CD14-positive monocyte (primary cell): ENCODE measurements around the gene IRF4. TPM values are rescaled to one million over a fixed set of nuclear protein-coding genes. Genes with fewer than 3 reads are reported as not detected.
A peak's percentile ranks its signal among the peaks of the same experiment; 100 is the strongest.

Experiments
- DNase-seq, 3 donors: peaks; one replicate each; pipeline ENCODE4 v3.0.0-alpha.2; 2011 to 2022
- H2AFZ ChIP-seq: 2 replicates; pipeline ENCODE4 v1.6.0; 2012; ENCODE audit warnings: mild to moderate bottlenecking, low read depth, low read length, inconsistent platforms; ENCODE audit not compliant: insufficient read depth, poor library complexity, severe bottlenecking
- H3K27ac ChIP-seq, 2 donors: 1 replicate in 1 of 2; 2 replicates in 1 of 2; pipeline ENCODE4 v1.5.1; 2012 to 2013; ENCODE audit warnings: low read length in 2 of 2, control low read depth in 1 of 2, inconsistent platforms in 1 of 2, low read depth in 1 of 2, mild to moderate bottlenecking in 1 of 2
- H3K27me3 ChIP-seq, 2 donors: one replicate each; pipeline versions ENCODE4 v1.6.0 to v1.6.1; 2011 to 2013; ENCODE audit warnings: low read length in 2 of 2; ENCODE audit not compliant: control insufficient read depth in 2 of 2, insufficient read depth in 2 of 2
- H3K36me3 ChIP-seq, 2 donors: replicated peaks in 1 of 2; 1 replicate in 1 of 2; 2 replicates in 1 of 2; pipeline versions ENCODE4 v1.5.1 to v1.6.1; 2012 to 2013; ENCODE audit warnings: low read length in 2 of 2, control low read depth in 1 of 2, inconsistent platforms in 1 of 2, mild to moderate bottlenecking in 1 of 2; ENCODE audit not compliant: insufficient read depth in 2 of 2, control insufficient read depth in 1 of 2
- H3K4me1 ChIP-seq, 2 donors: 1 replicate in 1 of 2; 2 replicates in 1 of 2; pipeline versions ENCODE4 v1.5.1 to v1.6.1; 2012 to 2013; ENCODE audit warnings: low read length in 2 of 2, control low read depth in 1 of 2, inconsistent platforms in 1 of 2, mild to moderate bottlenecking in 1 of 2, moderate library complexity in 1 of 2; ENCODE audit not compliant: insufficient read depth in 2 of 2, control insufficient read depth in 1 of 2
- H3K4me2 ChIP-seq: replicated peaks from 2 replicates; pipeline ENCODE3; 2012; ENCODE audit warnings: low read length, moderate library complexity, mild to moderate bottlenecking; ENCODE audit not compliant: poor library complexity, severe bottlenecking; ENCODE audit errors: extremely low read depth
- H3K4me3 ChIP-seq, 3 experiments: fragments of 200-600 bp in 1 of 3; sonication (generic) in 1 of 3; replicated peaks in 1 of 3; 1 replicate in 2 of 3; 2 replicates in 1 of 3; pipeline ENCODE4 v1.5.1; 2011 to 2013; ENCODE audit warnings: low read length in 3 of 3, mild to moderate bottlenecking in 3 of 3, control low read depth in 2 of 3, low read depth in 2 of 3, inconsistent platforms in 1 of 3, moderate library complexity in 1 of 3
- H3K79me2 ChIP-seq: 2 replicates; pipeline ENCODE4 v1.6.0; 2012; ENCODE audit warnings: mild to moderate bottlenecking, control low read depth, inconsistent platforms, low read length, moderate library complexity; ENCODE audit not compliant: insufficient read depth
- H3K9ac ChIP-seq: 2 replicates; pipeline ENCODE4 v1.6.0; 2017; ENCODE audit warnings: low read length, mild to moderate bottlenecking; ENCODE audit not compliant: insufficient read depth, poor library complexity, severe bottlenecking
- H3K9me3 ChIP-seq, 2 donors: replicated peaks in 1 of 2; 1 replicate in 1 of 2; 2 replicates in 1 of 2; pipeline versions ENCODE4 v1.5.1 to v1.6.1; 2012 to 2013; ENCODE audit warnings: low read length in 2 of 2, control low read depth in 1 of 2; ENCODE audit not compliant: control insufficient read depth in 1 of 2, insufficient read depth in 1 of 2
- H4K20me1 ChIP-seq: 2 replicates; pipeline ENCODE4 v1.6.0; 2012; ENCODE audit warnings: mild to moderate bottlenecking, low read length, control low read depth, moderate library complexity; ENCODE audit not compliant: insufficient read depth
- H3K27ac Mint-ChIP-seq, 7 donors: one replicate each; pipeline ENCODE4 v1.8.0; 2020; ENCODE audit warnings: mild to moderate bottlenecking in 7 of 7, mixed read lengths in 7 of 7, moderate library complexity in 6 of 7, inconsistent platforms in 2 of 7
- H3K27me3 Mint-ChIP-seq, 3 donors: one replicate each; pipeline ENCODE4 v1.8.0; 2021 to 2022; ENCODE audit warnings: low read depth in 3 of 3, mild to moderate bottlenecking in 3 of 3, mixed read lengths in 3 of 3, moderate library complexity in 3 of 3, inconsistent platforms in 1 of 3
- H3K36me3 Mint-ChIP-seq, 2 donors: one replicate each; pipeline ENCODE4 v1.8.0; 2020; ENCODE audit warnings: mixed read lengths in 2 of 2, inconsistent platforms in 1 of 2, mild to moderate bottlenecking in 1 of 2
- H3K4me1 Mint-ChIP-seq: one replicate; pipeline ENCODE4 v1.8.0; 2020; ENCODE audit warnings: mild to moderate bottlenecking, mixed read lengths
- H3K4me3 Mint-ChIP-seq, 2 donors: one replicate each; pipeline ENCODE4 v1.8.0; 2020; ENCODE audit warnings: mild to moderate bottlenecking in 2 of 2, mixed read lengths in 2 of 2, moderate library complexity in 1 of 2
- H3K9me3 Mint-ChIP-seq, 7 donors: one replicate each; pipeline ENCODE4 v1.8.0; 2020 to 2022; ENCODE audit warnings: mixed read lengths in 7 of 7, mild to moderate bottlenecking in 6 of 7, moderate library complexity in 6 of 7, inconsistent platforms in 2 of 7
- CTCF ChIP-seq: fragments of 200-600 bp; IDR thresholded peaks from one replicate; pipeline ENCODE4 v1.8.0; 2022; ENCODE audit warnings: antibody characterized with exemption, mild to moderate bottlenecking
- WGBS: methylation state at CpG from one replicate; pipeline ENCODE4 v1.1.5; 2013; ENCODE audit warnings: missing lambda C conversion rate; ENCODE audit not compliant: insufficient coverage; 5-methylcytosine and 5-hydroxymethylcytosine counted together
- intact Hi-C, 2 donors: fragments of 100-400 bp; cut with micrococcal nuclease; formaldehyde crosslinking; loops; one replicate each; pipeline versions ENCODE4 v1.15.0 to v1.15.1; 2023
- polyA plus RNA-seq, 3 donors: library from polyadenylated mRNA; depleted of rRNA in 1 of 3; unstranded in 2 of 3; stranded (reverse) in 1 of 3; fragments of 300-500 nt in 2 of 3; fragments of >200 nt in 1 of 3; fragmentation: Illumina TruSeq in 2 of 3; gene quantifications; 1 replicate in 2 of 3; 2 replicates in 1 of 3; pipeline ENCODE4 v1.2.3, GENCODE V29; 2012 to 2021

The IRF4 gene
- polyA plus RNA-seq, 3 donors, result 3.0 to 13.6 (median 6.4) TPM

- no peak for TF ChIP-seq CTCF
- H3K79me2 ChIP-seq, result no peaks in the 10 kb centered on the region
- intact Hi-C loops, result loop anchor here (5.0 kb wide), 2 partner anchors 213 to 218 kb away; no protein-coding TSS in a partner anchor
- Mint-ChIP-seq H3K9me3 (peaks cover 5 to 24% (median 9%) of the 10 kb centered on the region in 7 donors), H3K4me1 (peaks cover 11% of the 10 kb centered on the region), H3K36me3 (peaks cover 39 to 53% of the 10 kb centered on the region in 2 donors), H3K27ac (no peak overlapping the region), H3K4me3 (peak overlapping the region in 1 of 2 donors; percentile 51), H3K27me3 (peaks cover 23 to 25% (median 24%) of the 10 kb centered on the region in 3 donors)
- no peak for DNase-seq
- H2AFZ ChIP-seq, result no peak overlapping the region
- WGBS, result 96% methylated on average over 9 of the region's 15 CpGs
- H3K9ac ChIP-seq, result no peak overlapping the region
- H3K36me3 ChIP-seq, result peaks cover 28 to 69% of the 10 kb centered on the region in 2 donors
- H3K4me1 ChIP-seq, result peaks cover 8 to 11% of the 10 kb centered on the region in 2 donors
- H3K4me3 ChIP-seq, result no peak overlapping the region
- H3K27me3 ChIP-seq, result peaks cover 2 to 3% of the 10 kb centered on the region in 2 donors
- peaks cover 0 to 4% of the 10 kb centered on the region in 2 donors for H3K9me3 ChIP-seq
- H3K27ac ChIP-seq, result no peak overlapping the region
- H3K4me2 ChIP-seq, result no peak overlapping the region
- peaks cover 40% of the 10 kb centered on the region for H4K20me1 ChIP-seq
These were observed 13.3 kb downstream of the IRF4 start for GRCh38 chr6:404685-405423.

- Histone ChIP-seq H3K27ac (peak overlapping the region in 1 of 2 donors; percentile 3), H3K4me2 (no peak overlapping the region)
- TF ChIP-seq CTCF, result no peak
These were observed 16.6 kb downstream of the IRF4 start for GRCh38 chr6:408148-408547.

More at GRCh38 chr6:408148-408547, 16.6 kb downstream of the IRF4 start:
- peaks cover 3 to 8% of the 10 kb centered on the region in 2 donors for H3K27me3 ChIP-seq
- no CpG with 5 or more reads among the region's 5 CpGs for WGBS
- H3K79me2 ChIP-seq, result no peaks in the 10 kb centered on the region
- no peak overlapping the region for H2AFZ ChIP-seq
- peaks cover 0 to 4% of the 10 kb centered on the region in 2 donors for H3K9me3 ChIP-seq
- DNase-seq, result no peak
- Mint-ChIP-seq H3K36me3 (peaks cover 20 to 44% of the 10 kb centered on the region in 2 donors), H3K9me3 (peaks cover 5 to 19% (median 9%) of the 10 kb centered on the region in 7 donors), H3K4me3 (peak overlapping the region in 1 of 2 donors; percentile 59), H3K27ac (peak overlapping the region in 5 of 7 donors; percentile 15 to 79 (median 64)), H3K4me1 (peaks cover 11% of the 10 kb centered on the region), H3K27me3 (peaks cover 27 to 38% (median 29%) of the 10 kb centered on the region in 3 donors)
- no peak overlapping the region for H3K4me3 ChIP-seq
- intact Hi-C loops, result loop anchor here in 1 of 2 donors (5.0 kb wide), 1 partner anchor 221 kb away; no protein-coding TSS in a partner anchor
- H3K36me3 ChIP-seq, result peaks cover 12 to 46% of the 10 kb centered on the region in 2 donors
- H3K4me1 ChIP-seq, result peaks cover 8 to 11% of the 10 kb centered on the region in 2 donors
- H3K9ac ChIP-seq, result no peak overlapping the region
- peaks cover 24% of the 10 kb centered on the region for H4K20me1 ChIP-seq
